Endodermal cell (in vitro differentiated cells): ENCODE measurements around the gene PCSK9. TPM values are rescaled to one million over a fixed set of nuclear protein-coding genes. Genes with fewer than 3 reads are reported as not detected.

Source experiments
- DNase-seq: peaks from one replicate; pipeline ENCODE4 v3.0.0-alpha.2; 2017
- H3K27ac ChIP-seq: 2 replicates; pipeline ENCODE4 v1.5.1; 2013; ENCODE audit warnings: mild to moderate bottlenecking, low read depth, low read length, moderate library complexity
- H3K27me3 ChIP-seq: 2 replicates; pipeline ENCODE4 v1.6.1; 2013; ENCODE audit warnings: mild to moderate bottlenecking, low read length, moderate library complexity; ENCODE audit not compliant: insufficient read depth, control insufficient read depth, poor library complexity, severe bottlenecking
- H3K36me3 ChIP-seq: 2 replicates; pipeline ENCODE4 v1.7.0; 2013; ENCODE audit warnings: mild to moderate bottlenecking, low read length, moderate library complexity; ENCODE audit not compliant: control insufficient read depth, insufficient read depth
- H3K4me1 ChIP-seq: one replicate; pipeline ENCODE4 v1.7.0; 2013; ENCODE audit warnings: low read length; ENCODE audit not compliant: control insufficient read depth, insufficient read depth
- H3K4me3 ChIP-seq: 2 replicates; pipeline ENCODE4 v1.5.1; 2013; ENCODE audit warnings: mild to moderate bottlenecking, low read length, moderate library complexity
- H3K9ac ChIP-seq: 2 replicates; pipeline ENCODE4 v1.6.1; 2013; ENCODE audit warnings: mild to moderate bottlenecking, low read length, moderate library complexity; ENCODE audit not compliant: poor library complexity, severe bottlenecking; ENCODE audit errors: extremely low read depth
- H3K9me3 ChIP-seq: 2 replicates; pipeline ENCODE4 v1.6.1; 2013; ENCODE audit warnings: mild to moderate bottlenecking, low read length, moderate library complexity; ENCODE audit not compliant: control insufficient read depth
- H3K27ac Mint-ChIP-seq: 2 replicates; pipeline ENCODE4 v1.8.0; 2020; ENCODE audit warnings: mixed read lengths
- H3K27me3 Mint-ChIP-seq: 2 replicates; pipeline ENCODE4 v1.8.0; 2021; ENCODE audit warnings: mild to moderate bottlenecking, mixed read lengths; ENCODE audit not compliant: insufficient read depth
- H3K36me3 Mint-ChIP-seq: 2 replicates; pipeline ENCODE4 v1.8.0; 2020; ENCODE audit warnings: low read depth, mixed read lengths
- H3K4me1 Mint-ChIP-seq: 2 replicates; pipeline ENCODE4 v1.8.0; 2020; ENCODE audit warnings: mixed read lengths
- H3K4me3 Mint-ChIP-seq: 2 replicates; pipeline ENCODE4 v1.8.0; 2020; ENCODE audit warnings: mild to moderate bottlenecking, moderate library complexity, mixed read lengths
- H3K9me3 Mint-ChIP-seq: 2 replicates; pipeline ENCODE4 v1.8.0; 2020; ENCODE audit warnings: mild to moderate bottlenecking, mixed read lengths
- WGBS, 2 experiments: methylation state at CpG; one replicate each; pipeline versions ENCODE4 v1.1.5 to v1.1.7; 2013; ENCODE audit warnings: missing lambda C conversion rate in 2 of 2, mixed read lengths in 1 of 2; ENCODE audit not compliant: insufficient coverage in 1 of 2, insufficient read length in 1 of 2; 5-methylcytosine and 5-hydroxymethylcytosine counted together
- total RNA-seq, 2 donors: library from RNA; stranded (reverse); fragmentation: NEBNext Ultra II Directional in 1 of 2; extraction: Animal tissue kit (Norgen Biotek cat#: 25700) in 1 of 2; gene quantifications; 2 replicates in 1 of 2; 3 replicates in 1 of 2; pipeline ENCODE4 v1.2.1, GENCODE V29; 2021
- TF ChIP-seq, protein P1 (sequence below): fragments of 200-600 bp; sonication (generic); conservative IDR thresholded peaks from 2 replicates; pipeline ENCODE4 v1.5.0; 2021; ENCODE audit warnings: antibody characterized with exemption, mild to moderate bottlenecking

PCSK9 gene
- total RNA-seq, 2 donors from 2014 or later, result 26.1 to 59.9 TPM

DNA sequence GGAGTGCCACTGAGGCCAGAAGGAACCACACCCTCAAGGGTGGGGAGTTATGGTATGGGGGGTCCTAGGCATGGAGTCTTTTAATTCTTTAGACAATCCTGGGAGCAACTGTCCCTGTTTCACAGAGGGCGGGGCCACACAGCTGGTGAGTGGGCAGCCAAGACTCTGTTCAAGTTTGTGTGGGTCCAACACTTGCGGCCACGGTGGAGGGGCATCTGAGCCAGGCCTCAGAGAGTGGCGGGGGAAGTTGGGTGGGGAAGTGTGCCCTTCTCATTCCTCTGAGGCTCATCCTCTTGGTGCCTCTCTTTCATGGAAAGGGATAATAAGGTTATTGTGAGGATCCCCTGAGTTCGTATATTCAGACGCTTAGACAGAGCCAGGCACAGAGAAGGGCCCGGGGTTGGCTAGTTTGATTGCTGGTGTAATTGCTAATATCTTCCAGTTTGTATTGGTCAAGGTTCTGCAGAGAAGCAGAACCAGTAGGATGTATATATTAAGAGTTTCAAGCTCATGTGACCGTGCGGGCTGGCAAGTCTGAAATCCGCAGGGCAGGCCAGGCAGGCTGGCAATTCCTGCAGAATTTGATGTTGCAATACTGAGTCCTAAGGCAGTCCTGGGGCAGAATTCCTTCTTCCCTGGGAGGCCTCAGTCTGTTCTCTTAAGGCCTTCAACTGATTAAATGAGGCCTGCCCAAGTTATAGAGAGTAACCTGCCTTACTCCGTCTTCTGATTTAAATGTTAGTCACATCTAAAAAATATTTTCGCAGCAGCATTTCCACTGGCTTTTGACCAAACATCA is 15.9 kb downstream of the PCSK9 start:
- TF ChIP-seq, protein P1, sequence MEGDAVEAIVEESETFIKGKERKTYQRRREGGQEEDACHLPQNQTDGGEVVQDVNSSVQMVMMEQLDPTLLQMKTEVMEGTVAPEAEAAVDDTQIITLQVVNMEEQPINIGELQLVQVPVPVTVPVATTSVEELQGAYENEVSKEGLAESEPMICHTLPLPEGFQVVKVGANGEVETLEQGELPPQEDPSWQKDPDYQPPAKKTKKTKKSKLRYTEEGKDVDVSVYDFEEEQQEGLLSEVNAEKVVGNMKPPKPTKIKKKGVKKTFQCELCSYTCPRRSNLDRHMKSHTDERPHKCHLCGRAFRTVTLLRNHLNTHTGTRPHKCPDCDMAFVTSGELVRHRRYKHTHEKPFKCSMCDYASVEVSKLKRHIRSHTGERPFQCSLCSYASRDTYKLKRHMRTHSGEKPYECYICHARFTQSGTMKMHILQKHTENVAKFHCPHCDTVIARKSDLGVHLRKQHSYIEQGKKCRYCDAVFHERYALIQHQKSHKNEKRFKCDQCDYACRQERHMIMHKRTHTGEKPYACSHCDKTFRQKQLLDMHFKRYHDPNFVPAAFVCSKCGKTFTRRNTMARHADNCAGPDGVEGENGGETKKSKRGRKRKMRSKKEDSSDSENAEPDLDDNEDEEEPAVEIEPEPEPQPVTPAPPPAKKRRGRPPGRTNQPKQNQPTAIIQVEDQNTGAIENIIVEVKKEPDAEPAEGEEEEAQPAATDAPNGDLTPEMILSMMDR, result no peak
- 90 to 91% methylated on average over 10 to 12 of the region's 12 CpGs for WGBS, 2 experiments
- Histone ChIP-seq H3K9ac (no peak overlapping the region), H3K4me1 (no peaks in the 10 kb centered on the region), H3K9me3 (no peaks in the 10 kb centered on the region), H3K27ac (no peak overlapping the region), H3K4me3 (no peak overlapping the region), H3K36me3 (peaks cover 3% of the 10 kb centered on the region), H3K27me3 (no peaks in the 10 kb centered on the region)
- no peaks in the 10 kb centered on the region for H3K4me1 Mint-ChIP-seq
- peaks cover 44% of the 10 kb centered on the region for H3K36me3 Mint-ChIP-seq
- DNase-seq, result no peak
- H3K9me3 Mint-ChIP-seq, result no peaks in the 10 kb centered on the region
- no peak overlapping the region for H3K4me3 Mint-ChIP-seq
- H3K27ac Mint-ChIP-seq, result no peak overlapping the region
- H3K27me3 Mint-ChIP-seq, result no peaks in the 10 kb centered on the region

- peaks cover 49% of the 10 kb centered on the region for H3K36me3 Mint-ChIP-seq
- DNase-seq, result no peak
- Histone ChIP-seq H3K36me3 (peaks cover 3% of the 10 kb centered on the region), H3K27ac (no peak overlapping the region), H3K4me3 (no peak overlapping the region), H3K27me3 (no peaks in the 10 kb centered on the region), H3K9me3 (no peaks in the 10 kb centered on the region), H3K9ac (no peak overlapping the region), H3K4me1 (no peaks in the 10 kb centered on the region)
- WGBS, 2 experiments, result 93 to 96% methylated on average over 13 to 42 of the region's 42 CpGs
- H3K27ac Mint-ChIP-seq, result no peak overlapping the region
- no peaks in the 10 kb centered on the region for H3K4me1 Mint-ChIP-seq
- TF ChIP-seq, protein P1, result no peak
- no peaks in the 10 kb centered on the region for H3K27me3 Mint-ChIP-seq
- no peak overlapping the region for H3K4me3 Mint-ChIP-seq
- no peaks in the 10 kb centered on the region for H3K9me3 Mint-ChIP-seq
Measured at GRCh38 chr1:55055951-55056631, 16.7 kb downstream of the PCSK9 start.

DNA sequence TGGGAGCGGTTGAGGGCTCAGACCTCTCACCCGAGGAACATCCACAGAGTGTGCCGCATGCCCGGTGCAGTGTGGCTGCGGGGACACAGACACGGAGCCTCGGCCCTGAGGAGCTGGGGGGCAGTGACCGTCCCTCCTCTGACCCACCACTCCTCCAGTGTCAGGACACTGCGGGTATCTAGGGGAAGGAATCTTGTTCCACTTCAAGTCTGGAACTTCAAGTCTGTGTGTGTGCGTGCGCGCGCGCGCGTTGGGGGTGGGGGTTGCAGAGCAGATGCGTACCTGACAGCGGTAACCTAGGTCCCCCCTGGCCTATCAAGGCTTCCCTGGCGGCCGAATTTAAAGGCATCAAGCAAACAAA is 17.3 kb downstream of the PCSK9 start:
- no peak overlapping the region for H3K4me3 ChIP-seq
- no peaks in the 10 kb centered on the region for H3K4me1 ChIP-seq
- H3K9me3 Mint-ChIP-seq, result no peaks in the 10 kb centered on the region
- H3K9ac ChIP-seq, result no peak overlapping the region
- no peaks in the 10 kb centered on the region for H3K4me1 Mint-ChIP-seq
- peaks cover 51% of the 10 kb centered on the region for H3K36me3 Mint-ChIP-seq
- peaks cover 3% of the 10 kb centered on the region for H3K36me3 ChIP-seq
- WGBS, 2 experiments, result 92 to 95% methylated on average over 12 to 20 of the region's 20 CpGs
- H3K27me3 Mint-ChIP-seq, result no peaks in the 10 kb centered on the region
- no peak overlapping the region for H3K4me3 Mint-ChIP-seq
- no peak overlapping the region for H3K27ac Mint-ChIP-seq
- DNase-seq, result no peak
- TF ChIP-seq, protein P1, result no peak
- no peaks in the 10 kb centered on the region for H3K27me3 ChIP-seq
- H3K9me3 ChIP-seq, result no peaks in the 10 kb centered on the region
- H3K27ac ChIP-seq, result no peak overlapping the region
